DND-41 (cell line): ENCODE measurements around the gene FLVCR2.

Experiments used
- ATAC-seq: fragments of 200-7000 bp; cut with Tn5 transposase; 3 replicates; pipeline ENCODE4 v1.9.1; 2021; ENCODE audit warnings: low read depth; ENCODE audit not compliant: insufficient read depth
- DNase-seq: peaks from one replicate; pipeline ENCODE4 v3.0.0-alpha.2; 2020
- H2AFZ ChIP-seq: 2 replicates; pipeline ENCODE4 v1.6.0; 2012; ENCODE audit warnings: low read depth, low read length
- H3K27ac ChIP-seq: 2 replicates; pipeline ENCODE4 v1.5.1; 2012; ENCODE audit warnings: low read length, inconsistent platforms
- H3K27me3 ChIP-seq: fragments of 200-600 bp; sonication (generic); 2 replicates; pipeline ENCODE4 v1.6.0; 2012; ENCODE audit warnings: low read length, mild to moderate bottlenecking, inconsistent platforms; ENCODE audit not compliant: insufficient read depth, poor library complexity
- H3K36me3 ChIP-seq: 2 replicates; pipeline ENCODE4 v1.5.1; 2012; ENCODE audit warnings: low read length, inconsistent platforms; ENCODE audit not compliant: insufficient read depth
- H3K4me1 ChIP-seq: 2 replicates; pipeline ENCODE4 v1.5.1; 2012; ENCODE audit warnings: mild to moderate bottlenecking, low read length; ENCODE audit not compliant: insufficient read depth
- H3K4me2 ChIP-seq: 2 replicates; pipeline ENCODE4 v1.6.0; 2012; ENCODE audit warnings: mild to moderate bottlenecking, moderate library complexity, low read length, inconsistent platforms; ENCODE audit not compliant: insufficient read depth
- H3K4me3 ChIP-seq, 2 experiments: fragments of 200-600 bp in 1 of 2; shearing (Covaris generic) in 1 of 2; 2 replicates each; pipeline ENCODE4 v1.5.1; 2012 to 2016; ENCODE audit warnings: inconsistent platforms in 2 of 2, low read length in 2 of 2, mild to moderate bottlenecking in 2 of 2, low read depth in 1 of 2, moderate library complexity in 1 of 2
- H3K79me2 ChIP-seq: 2 replicates; pipeline ENCODE4 v1.6.0; 2012; ENCODE audit warnings: low read length, inconsistent platforms; ENCODE audit not compliant: insufficient read depth
- H3K9ac ChIP-seq: 2 replicates; pipeline ENCODE4 v1.6.0; 2012; ENCODE audit warnings: low read depth, mild to moderate bottlenecking, inconsistent platforms, low read length, moderate library complexity
- H3K9me3 ChIP-seq: 2 replicates; pipeline ENCODE4 v1.5.1; 2012; ENCODE audit warnings: low read length, moderate library complexity, mild to moderate bottlenecking, inconsistent platforms; ENCODE audit not compliant: insufficient read depth, severe bottlenecking
- H4K20me1 ChIP-seq: 2 replicates; pipeline ENCODE4 v1.6.0; 2012; ENCODE audit warnings: low read length; ENCODE audit not compliant: insufficient read depth
- EZH2 ChIP-seq: IDR thresholded peaks from 3 replicates; pipeline ENCODE4 v1.6.1; 2012; ENCODE audit warnings: borderline replicate concordance, low read depth, mild to moderate bottlenecking, moderate library complexity, low read length, inconsistent platforms; ENCODE audit not compliant: severe bottlenecking
- TF ChIP-seq, protein P1 (sequence below): IDR thresholded peaks from 2 replicates; pipeline ENCODE4 v1.5.1; 2012; ENCODE audit warnings: borderline replicate concordance, low read length, moderate library complexity, mild to moderate bottlenecking; ENCODE audit not compliant: poor library complexity, severe bottlenecking; ENCODE audit errors: extremely low read depth

The FLVCR2 gene

DNA sequence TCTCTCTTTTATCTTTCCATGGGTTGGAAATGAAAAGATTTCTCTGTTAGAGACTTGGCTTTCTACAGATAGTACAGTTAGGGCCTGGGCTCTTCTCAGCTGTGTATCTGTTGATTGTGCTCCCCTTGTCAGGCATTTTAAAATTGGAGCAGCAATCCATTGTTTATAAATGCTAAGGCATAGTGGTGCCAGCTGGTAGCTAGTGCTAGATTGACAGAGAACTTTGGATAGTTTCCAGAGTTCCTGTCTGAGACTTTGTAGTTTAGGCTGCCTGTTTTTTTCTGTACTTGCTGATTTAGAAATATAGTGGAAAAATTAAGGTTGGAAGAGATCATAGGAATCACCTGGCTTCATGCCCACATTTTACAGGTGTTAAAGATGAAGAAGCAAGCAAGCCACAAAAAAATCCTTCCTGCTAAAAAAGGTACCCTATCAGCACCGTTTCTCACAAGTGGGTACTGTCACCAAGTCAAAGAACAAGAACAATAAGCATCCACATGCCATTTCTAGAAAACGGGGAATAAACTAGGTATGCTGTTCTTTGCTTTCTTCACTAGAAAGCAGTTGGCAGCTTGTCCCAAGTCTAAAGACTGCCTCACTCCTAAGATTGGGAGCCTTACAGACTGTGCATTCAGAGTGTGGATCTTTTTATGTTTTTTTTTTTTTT, 88.8 kb downstream of the FLVCR2 start:
- H3K4me1 ChIP-seq: peaks cover 18% of the 10 kb centered on the region
- H3K4me2 ChIP-seq: no peak overlapping the region
- peaks cover 17% of the 10 kb centered on the region for H3K79me2 ChIP-seq
- no peak overlapping the region for H3K4me3 ChIP-seq
- H3K9ac ChIP-seq: no peak overlapping the region
- H2AFZ ChIP-seq: no peak overlapping the region
- H3K36me3 ChIP-seq: peaks cover 59% of the 10 kb centered on the region
- no peak for TF ChIP-seq EZH2
- TF ChIP-seq, protein P1, sequence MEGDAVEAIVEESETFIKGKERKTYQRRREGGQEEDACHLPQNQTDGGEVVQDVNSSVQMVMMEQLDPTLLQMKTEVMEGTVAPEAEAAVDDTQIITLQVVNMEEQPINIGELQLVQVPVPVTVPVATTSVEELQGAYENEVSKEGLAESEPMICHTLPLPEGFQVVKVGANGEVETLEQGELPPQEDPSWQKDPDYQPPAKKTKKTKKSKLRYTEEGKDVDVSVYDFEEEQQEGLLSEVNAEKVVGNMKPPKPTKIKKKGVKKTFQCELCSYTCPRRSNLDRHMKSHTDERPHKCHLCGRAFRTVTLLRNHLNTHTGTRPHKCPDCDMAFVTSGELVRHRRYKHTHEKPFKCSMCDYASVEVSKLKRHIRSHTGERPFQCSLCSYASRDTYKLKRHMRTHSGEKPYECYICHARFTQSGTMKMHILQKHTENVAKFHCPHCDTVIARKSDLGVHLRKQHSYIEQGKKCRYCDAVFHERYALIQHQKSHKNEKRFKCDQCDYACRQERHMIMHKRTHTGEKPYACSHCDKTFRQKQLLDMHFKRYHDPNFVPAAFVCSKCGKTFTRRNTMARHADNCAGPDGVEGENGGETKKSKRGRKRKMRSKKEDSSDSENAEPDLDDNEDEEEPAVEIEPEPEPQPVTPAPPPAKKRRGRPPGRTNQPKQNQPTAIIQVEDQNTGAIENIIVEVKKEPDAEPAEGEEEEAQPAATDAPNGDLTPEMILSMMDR: no peak
- no peak for ATAC-seq
- H3K27ac ChIP-seq: no peak overlapping the region
- no peak for DNase-seq
- no peaks in the 10 kb centered on the region for H4K20me1 ChIP-seq
- H3K27me3 ChIP-seq: no peaks in the 10 kb centered on the region
- no peaks in the 10 kb centered on the region for H3K9me3 ChIP-seq

DNA sequence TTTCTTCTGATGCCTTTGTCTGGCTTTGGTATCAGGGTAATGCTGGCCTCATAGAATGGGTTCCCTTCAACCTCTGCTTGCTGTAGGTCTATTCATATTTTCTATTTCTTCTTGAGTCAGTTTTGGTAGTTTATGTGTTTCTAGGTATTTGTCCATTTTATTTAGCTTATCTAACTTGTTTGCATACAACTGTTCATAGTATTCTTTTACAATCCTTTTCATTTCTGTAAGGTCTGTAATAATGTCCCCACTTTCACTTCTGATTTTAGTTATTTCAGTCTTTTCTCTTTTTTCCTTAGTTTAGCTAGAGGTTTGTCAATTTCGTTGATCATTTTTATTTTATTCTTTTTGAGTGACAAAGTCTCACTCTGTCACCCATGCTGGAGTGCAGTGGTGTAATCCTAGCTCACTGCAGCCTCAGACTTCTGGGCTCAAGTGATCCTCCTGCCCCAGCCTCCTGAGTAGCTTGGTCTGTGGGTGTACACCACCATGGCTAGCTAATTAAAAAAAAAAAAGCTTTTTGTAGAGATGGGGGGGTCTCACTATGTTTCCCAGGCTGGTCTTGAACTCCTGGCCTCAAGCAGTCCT, 94.3 kb downstream of the FLVCR2 start:
- H3K36me3 ChIP-seq: peaks cover 70% of the 10 kb centered on the region
- H3K79me2 ChIP-seq: peaks cover 5% of the 10 kb centered on the region
- no peaks in the 10 kb centered on the region; the same call in 1 of the 2 replicates for H3K4me1 ChIP-seq
- no peak overlapping the region for H3K9ac ChIP-seq
- H2AFZ ChIP-seq: no peak overlapping the region
- no peaks in the 10 kb centered on the region for H3K9me3 ChIP-seq
- TF ChIP-seq, protein P1: no peak
- no peak for TF ChIP-seq EZH2
- H4K20me1 ChIP-seq: no peaks in the 10 kb centered on the region
- no peaks in the 10 kb centered on the region for H3K27me3 ChIP-seq
- no peak overlapping the region for H3K27ac ChIP-seq
- ATAC-seq: no peak
- no peak overlapping the region for H3K4me2 ChIP-seq
- no peak overlapping the region for H3K4me3 ChIP-seq
- no peak for DNase-seq

GRCh38 chr14:75673345-75674035, 95.1 kb downstream of the FLVCR2 start:
- no peak for ATAC-seq
- no peaks in the 10 kb centered on the region; the same call in 1 of the 2 replicates for H3K4me1 ChIP-seq
- no peaks in the 10 kb centered on the region for H4K20me1 ChIP-seq
- no peaks in the 10 kb centered on the region for H3K9me3 ChIP-seq
- H3K27me3 ChIP-seq: no peaks in the 10 kb centered on the region
- H3K27ac ChIP-seq: no peak overlapping the region
- H2AFZ ChIP-seq: no peak overlapping the region
- no peak for DNase-seq
- no peak overlapping the region for H3K4me3 ChIP-seq
- H3K36me3 ChIP-seq: peaks cover 70% of the 10 kb centered on the region
- TF ChIP-seq, protein P1: no peak
- no peak for TF ChIP-seq EZH2
- no peak overlapping the region for H3K4me2 ChIP-seq
- H3K9ac ChIP-seq: no peak overlapping the region
- H3K79me2 ChIP-seq: peaks cover 5% of the 10 kb centered on the region
